ENCODE results near the gene SERPINB7.

- TF ChIP-seq, protein P1, sequence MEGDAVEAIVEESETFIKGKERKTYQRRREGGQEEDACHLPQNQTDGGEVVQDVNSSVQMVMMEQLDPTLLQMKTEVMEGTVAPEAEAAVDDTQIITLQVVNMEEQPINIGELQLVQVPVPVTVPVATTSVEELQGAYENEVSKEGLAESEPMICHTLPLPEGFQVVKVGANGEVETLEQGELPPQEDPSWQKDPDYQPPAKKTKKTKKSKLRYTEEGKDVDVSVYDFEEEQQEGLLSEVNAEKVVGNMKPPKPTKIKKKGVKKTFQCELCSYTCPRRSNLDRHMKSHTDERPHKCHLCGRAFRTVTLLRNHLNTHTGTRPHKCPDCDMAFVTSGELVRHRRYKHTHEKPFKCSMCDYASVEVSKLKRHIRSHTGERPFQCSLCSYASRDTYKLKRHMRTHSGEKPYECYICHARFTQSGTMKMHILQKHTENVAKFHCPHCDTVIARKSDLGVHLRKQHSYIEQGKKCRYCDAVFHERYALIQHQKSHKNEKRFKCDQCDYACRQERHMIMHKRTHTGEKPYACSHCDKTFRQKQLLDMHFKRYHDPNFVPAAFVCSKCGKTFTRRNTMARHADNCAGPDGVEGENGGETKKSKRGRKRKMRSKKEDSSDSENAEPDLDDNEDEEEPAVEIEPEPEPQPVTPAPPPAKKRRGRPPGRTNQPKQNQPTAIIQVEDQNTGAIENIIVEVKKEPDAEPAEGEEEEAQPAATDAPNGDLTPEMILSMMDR (IDR thresholded peaks at IDR 0.05), result no peak
- no peak for TF ChIP-seq POLR2A (IDR thresholded peaks at IDR 0.05)
- no peak for TF ChIP-seq EP300 (IDR thresholded peaks at IDR 0.05)
Observed at GRCh38 chr18:63808125-63808524, 32.9 kb downstream of the SERPINB7 start.

Measured in gastroesophageal sphincter (tissue), 3 donors.